Skeletal muscle tissue (tissue), 4 donors: ENCODE measurements around the gene HLA-F. TPM values are rescaled to one million over a fixed set of nuclear protein-coding genes. Genes with fewer than 3 reads are reported as not detected.

ENCODE experiments used
- H3K27ac ChIP-seq: one replicate; pipeline ENCODE4 v1.7.0; 2013; ENCODE audit warnings: mild to moderate bottlenecking, low read depth, low read length, inconsistent platforms
- H3K27me3 ChIP-seq, 3 donors: one replicate each; pipeline ENCODE4 v1.7.0; 2013; ENCODE audit warnings: low read length in 3 of 3; ENCODE audit not compliant: control insufficient read depth in 3 of 3, insufficient read depth in 3 of 3
- H3K36me3 ChIP-seq, 3 donors: one replicate each; pipeline ENCODE4 v1.7.0; 2013; ENCODE audit warnings: low read length in 3 of 3; ENCODE audit not compliant: control insufficient read depth in 3 of 3, insufficient read depth in 3 of 3
- H3K4me1 ChIP-seq, 3 donors: one replicate each; pipeline ENCODE4 v1.7.0; 2013; ENCODE audit warnings: low read length in 3 of 3, mild to moderate bottlenecking in 3 of 3; ENCODE audit not compliant: control insufficient read depth in 3 of 3, insufficient read depth in 3 of 3
- H3K4me3 ChIP-seq, 3 donors: one replicate each; pipeline ENCODE4 v1.7.0; 2013; ENCODE audit warnings: low read length in 3 of 3
- H3K9ac ChIP-seq, 3 donors: one replicate each; pipeline ENCODE4 v1.7.0; 2013; ENCODE audit warnings: low read length in 3 of 3, mild to moderate bottlenecking in 3 of 3, moderate library complexity in 2 of 3, low read depth in 1 of 3
- H3K9me3 ChIP-seq, 3 donors: one replicate each; pipeline ENCODE4 v1.7.0; 2013; ENCODE audit warnings: low read length in 3 of 3; ENCODE audit not compliant: control insufficient read depth in 3 of 3
- total RNA-seq: library from RNA; depleted of rRNA; stranded (reverse); fragments of >200 nt; gene quantifications from one replicate; pipeline ENCODE4 v1.2.3, GENCODE V29; 2014
- donor health status: Osteomylitis.

The HLA-F gene
- total RNA-seq, 1 donor from 2014 or later = 12.0 TPM

GRCh38 chr6:29757701-29758293, 34.6 kb downstream of the HLA-F start:
- no peak overlapping the region for H3K27ac ChIP-seq
- no peak overlapping the region for H3K4me3 ChIP-seq
- H3K4me1 ChIP-seq = peaks cover 0 to 8% (median 2%) of the 10 kb centered on the region in 3 donors
- H3K9ac ChIP-seq = no peak overlapping the region
- peaks cover 7 to 27% (median 15%) of the 10 kb centered on the region in 3 donors for H3K27me3 ChIP-seq
- no peaks in the 10 kb centered on the region for H3K9me3 ChIP-seq
- no peaks in the 10 kb centered on the region for H3K36me3 ChIP-seq

DNA sequence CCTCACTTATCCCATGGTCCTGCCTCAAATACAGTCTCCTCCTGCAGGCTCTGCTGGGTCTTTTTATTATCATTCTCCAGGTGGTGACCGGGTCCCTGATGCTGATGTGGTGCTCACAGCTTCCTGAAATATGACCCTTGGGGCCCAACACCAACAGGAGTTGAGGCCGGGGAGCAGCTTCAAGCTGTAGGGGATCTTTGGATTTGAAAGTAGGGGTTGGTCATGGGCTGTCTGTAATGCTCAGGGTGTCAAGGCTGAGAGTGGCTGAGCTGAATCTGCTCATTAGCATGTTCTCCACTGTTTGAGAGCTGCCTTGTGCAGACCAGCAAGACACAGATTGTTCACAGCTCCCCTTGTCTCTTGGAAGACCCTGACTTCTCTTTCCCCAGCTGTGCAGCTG, 35.5 kb downstream of the HLA-F start:
- no peak overlapping the region for H3K4me3 ChIP-seq
- H3K9me3 ChIP-seq = no peaks in the 10 kb centered on the region
- H3K27ac ChIP-seq = no peak overlapping the region
- no peak overlapping the region for H3K9ac ChIP-seq
- no peaks in the 10 kb centered on the region for H3K36me3 ChIP-seq
- H3K27me3 ChIP-seq = peaks cover 7 to 27% (median 15%) of the 10 kb centered on the region in 3 donors
- peaks cover 0 to 8% (median 3%) of the 10 kb centered on the region in 3 donors for H3K4me1 ChIP-seq

GRCh38 chr6:29759457-29759856, 36.2 kb downstream of the HLA-F start:
- peaks cover 0 to 8% (median 3%) of the 10 kb centered on the region in 3 donors for H3K4me1 ChIP-seq
- H3K27me3 ChIP-seq = peaks cover 7 to 27% (median 15%) of the 10 kb centered on the region in 3 donors
- no peaks in the 10 kb centered on the region for H3K36me3 ChIP-seq
- no peak overlapping the region for H3K9ac ChIP-seq
- no peak overlapping the region for H3K4me3 ChIP-seq
- no peak overlapping the region for H3K27ac ChIP-seq
- H3K9me3 ChIP-seq = no peaks in the 10 kb centered on the region

DNA sequence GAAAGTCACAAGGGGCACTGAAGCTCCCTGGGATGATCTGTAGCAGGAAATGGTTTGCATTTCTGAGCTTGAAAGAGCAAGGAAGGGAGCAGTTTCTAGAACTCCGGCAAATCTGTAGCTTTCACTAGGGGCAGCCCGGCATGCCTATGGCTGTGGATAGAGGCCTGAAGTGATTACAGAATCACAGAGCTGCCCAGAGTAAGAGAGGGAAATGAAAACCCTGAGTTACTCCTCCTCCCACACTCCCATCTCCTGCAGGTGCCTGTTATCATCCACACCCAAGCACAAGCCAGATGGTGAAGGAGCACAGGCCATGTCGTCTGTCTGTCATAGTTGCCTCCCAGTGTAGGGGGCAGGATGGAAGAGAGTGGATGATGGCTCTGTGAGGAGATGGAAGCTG, 37.1 kb downstream of the HLA-F start:
- H3K9ac ChIP-seq = no peak overlapping the region
- no peak overlapping the region for H3K27ac ChIP-seq
- peaks cover 0 to 8% (median 3%) of the 10 kb centered on the region in 3 donors for H3K4me1 ChIP-seq
- H3K27me3 ChIP-seq = peaks cover 7 to 26% (median 15%) of the 10 kb centered on the region in 3 donors
- no peaks in the 10 kb centered on the region for H3K36me3 ChIP-seq
- H3K9me3 ChIP-seq = no peaks in the 10 kb centered on the region
- no peak overlapping the region for H3K4me3 ChIP-seq

DNA sequence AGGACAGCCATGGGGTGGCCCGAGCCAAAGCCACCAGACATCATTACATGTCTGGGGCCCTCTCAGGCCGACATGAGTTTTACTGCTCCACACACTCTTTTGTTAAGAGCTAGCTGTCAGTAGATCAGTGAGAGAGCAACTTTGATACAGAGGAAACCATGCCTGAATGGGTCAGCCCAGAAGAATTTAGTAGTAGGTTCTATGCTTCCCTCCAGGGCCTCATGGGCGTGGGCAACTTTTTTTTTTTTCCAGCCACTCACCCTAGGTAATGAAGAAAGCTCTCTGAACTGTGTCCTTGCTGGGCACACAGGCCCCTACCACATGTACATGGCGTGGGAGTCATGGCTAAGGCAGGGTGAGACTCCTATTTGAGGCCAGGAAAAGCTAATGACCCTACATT, 38.8 kb downstream of the HLA-F start:
- H3K36me3 ChIP-seq = no peaks in the 10 kb centered on the region
- H3K4me1 ChIP-seq = peaks cover 0 to 8% (median 3%) of the 10 kb centered on the region in 3 donors
- no peaks in the 10 kb centered on the region for H3K9me3 ChIP-seq
- H3K27me3 ChIP-seq = peaks cover 7 to 21% (median 7%) of the 10 kb centered on the region in 3 donors
- no peak overlapping the region for H3K27ac ChIP-seq
- no peak overlapping the region for H3K9ac ChIP-seq
- H3K4me3 ChIP-seq = no peak overlapping the region

GRCh38 chr6:29762781-29763214, 39.6 kb downstream of the HLA-F start:
- peaks cover 1 to 16% (median 5%) of the 10 kb centered on the region in 3 donors for H3K27me3 ChIP-seq
- no peak overlapping the region for H3K27ac ChIP-seq
- no peak overlapping the region for H3K9ac ChIP-seq

DNA sequence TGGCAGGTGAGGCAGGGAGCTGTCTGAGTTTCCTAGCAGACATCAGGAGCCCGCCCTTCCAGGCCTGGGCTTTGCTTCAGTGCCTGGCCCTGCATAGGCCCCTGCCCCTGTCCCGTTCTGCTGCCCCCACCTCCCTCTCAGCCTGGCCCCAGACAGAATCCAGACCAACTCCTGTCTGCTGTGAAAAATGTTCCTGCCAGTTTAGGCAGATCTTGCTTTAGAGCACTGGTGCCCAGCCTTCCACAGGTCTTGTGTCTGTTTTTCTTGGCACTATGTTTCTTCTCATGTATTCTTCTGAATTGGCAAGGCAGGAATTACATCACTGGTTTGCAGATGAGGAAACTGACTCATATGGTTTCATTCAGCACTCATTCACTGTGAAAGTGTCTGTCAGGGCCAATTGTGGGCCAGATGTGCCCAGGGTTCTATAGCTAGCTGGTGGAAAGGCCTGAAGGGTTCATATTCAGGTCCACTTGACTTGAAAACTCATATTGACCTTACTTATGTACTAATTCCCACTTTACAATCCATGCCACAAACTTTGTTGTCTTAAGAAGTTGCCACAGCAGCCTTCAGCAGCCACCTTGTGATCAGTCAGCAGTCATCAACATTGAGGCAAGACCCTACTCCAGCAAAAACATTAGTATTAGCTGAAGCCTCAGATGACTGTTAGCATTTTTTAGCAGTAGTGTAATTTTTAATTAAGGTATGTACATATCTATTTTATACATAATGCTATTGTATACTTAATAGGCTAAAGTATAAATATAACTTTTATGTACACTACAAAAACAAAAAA, 40.5 kb downstream of the HLA-F start:
- Histone ChIP-seq H3K36me3 (no peaks in the 10 kb centered on the region), H3K4me1 (peaks cover 0 to 8% (median 3%) of the 10 kb centered on the region in 3 donors), H3K9ac (no peak overlapping the region), H3K27me3 (peaks cover 0 to 9% (median 0%) of the 10 kb centered on the region in 3 donors), H3K9me3 (no peaks in the 10 kb centered on the region), H3K27ac (no peak overlapping the region), H3K4me3 (no peak overlapping the region)

More at GRCh38 chr6:29762781-29763214, 39.6 kb downstream of the HLA-F start:
- peaks cover 0 to 8% (median 3%) of the 10 kb centered on the region in 3 donors for H3K4me1 ChIP-seq
- no peak overlapping the region for H3K4me3 ChIP-seq
- no peaks in the 10 kb centered on the region for H3K9me3 ChIP-seq
- no peaks in the 10 kb centered on the region for H3K36me3 ChIP-seq

- Histone ChIP-seq H3K27ac (no peak overlapping the region), H3K27me3 (no peaks in the 10 kb centered on the region), H3K9ac (no peak overlapping the region), H3K9me3 (no peaks in the 10 kb centered on the region), H3K36me3 (no peaks in the 10 kb centered on the region), H3K4me1 (peaks cover 0 to 8% (median 3%) of the 10 kb centered on the region in 3 donors), H3K4me3 (no peak overlapping the region)
Measured at GRCh38 chr6:29764422-29765196, 41.4 kb downstream of the HLA-F start.

DNA sequence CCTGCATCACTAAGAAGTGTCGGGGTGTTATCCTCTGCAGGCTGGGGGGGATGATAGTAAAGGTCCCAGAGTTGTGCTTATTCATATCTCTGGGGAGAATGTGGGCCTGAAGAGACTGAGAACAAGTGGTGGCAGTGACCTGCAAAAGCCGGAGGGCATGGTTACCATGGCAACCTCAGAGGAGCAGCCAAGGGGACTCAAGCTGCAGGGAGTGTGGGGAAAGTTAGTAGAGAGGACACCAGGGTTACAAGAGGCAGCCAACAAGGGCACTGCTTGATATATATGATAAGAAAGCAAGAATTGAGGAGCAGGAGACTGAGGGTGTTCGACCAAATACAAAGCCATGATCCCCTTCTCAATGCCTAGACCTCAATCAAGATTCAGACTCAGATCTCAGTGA, 46.1 kb downstream of the HLA-F start:
- Histone ChIP-seq H3K9ac (no peak overlapping the region), H3K36me3 (no peaks in the 10 kb centered on the region), H3K4me3 (no peak overlapping the region), H3K9me3 (no peaks in the 10 kb centered on the region), H3K27me3 (peaks cover 0 to 6% (median 0%) of the 10 kb centered on the region in 3 donors), H3K4me1 (no peaks in the 10 kb centered on the region), H3K27ac (no peak overlapping the region)
